GM21526 (cell line): ENCODE measurements around the gene GALK1.
A peak's percentile ranks its signal among the peaks of the same experiment; 100 is the strongest.
"Not testable (repeated sequence)": the region's sequence is repeated elsewhere in the genome, so short reads cannot be mapped to it uniquely, and the experiment has no call there.

ENCODE experiments used
- ATAC-seq: cut with Tn5 transposase; IDR thresholded peaks from one replicate; pipeline ENCODE4 v1.9.1; 2021; ENCODE audit warnings: moderate library complexity; ENCODE audit not compliant: unreplicated experiment, low FRiP score

GALK1 gene

GRCh38 chr17:75764711-75765421 is at the start of gene GALK1:
GALK1 (minus strand) TSS chr17:75765192; CDS start chr17:75765136, 56 bp downstream.
- ATAC-seq: peak; percentile 41

DNA sequence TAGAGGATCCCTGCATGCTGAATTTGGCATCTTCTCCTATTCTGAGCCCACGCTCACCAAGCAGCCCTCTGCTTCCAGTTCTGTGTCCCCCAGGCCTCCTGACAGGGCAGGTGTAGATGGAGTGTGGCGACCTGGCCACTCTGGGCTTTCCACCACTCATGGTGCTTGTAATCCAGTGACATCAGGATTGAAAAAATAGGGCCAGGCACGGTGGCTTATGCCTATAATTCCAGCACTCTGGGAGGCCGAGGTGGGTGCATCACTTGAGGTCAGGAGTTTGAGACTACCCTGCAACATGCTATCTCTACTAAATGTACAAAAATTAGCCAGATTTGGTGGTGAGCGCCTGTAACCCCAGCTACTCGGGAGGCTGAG is 49.0 kb upstream of the GALK1 start:
- no peak for ATAC-seq

GRCh38 chr17:75813081-75814020 is 48.4 kb upstream of the GALK1 start:
- ATAC-seq: no peak

GRCh38 chr17:75812096-75813013 is 47.4 kb upstream of the GALK1 start:
- no peak for ATAC-seq

DNA sequence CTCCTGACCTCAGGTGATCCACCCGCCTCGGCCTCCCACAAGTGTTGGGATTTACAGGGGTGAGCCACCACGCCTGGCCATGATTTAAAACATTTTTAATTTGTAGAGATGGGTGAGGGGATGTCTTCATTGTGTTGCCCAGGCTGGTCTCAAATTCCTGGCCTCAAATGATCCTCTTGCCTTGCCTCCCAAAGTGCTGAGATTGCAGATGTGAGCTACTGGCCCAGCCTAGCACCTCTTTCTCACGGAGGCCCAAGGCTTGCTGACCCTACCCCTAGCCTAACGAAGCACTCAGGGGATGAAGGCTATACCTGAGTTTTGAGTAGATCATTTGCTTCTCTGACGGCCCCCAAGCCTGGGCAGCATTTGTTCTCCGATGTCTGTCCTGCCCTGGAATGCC is 46.2 kb upstream of the GALK1 start:
- ATAC-seq: no peak

- ATAC-seq: not testable (repeated sequence)
Observed at GRCh38 chr17:75810756-75811155, 45.8 kb upstream of the GALK1 start.

- no peak for ATAC-seq
Observed at GRCh38 chr17:75810216-75810615, 45.2 kb upstream of the GALK1 start.

- ATAC-seq: no peak
Observed at GRCh38 chr17:75809631-75810111, 44.7 kb upstream of the GALK1 start.

GRCh38 chr17:75808905-75809621 is 44.1 kb upstream of the GALK1 start:
- ATAC-seq: no peak

GRCh38 chr17:75808549-75808904 is 43.5 kb upstream of the GALK1 start:
- no peak for ATAC-seq

GRCh38 chr17:75807861-75808260 is 42.9 kb upstream of the GALK1 start:
- ATAC-seq: no peak

- no peak for ATAC-seq
Observed at GRCh38 chr17:75806822-75807500, 42.0 kb upstream of the GALK1 start.

- no peak for ATAC-seq
Observed at GRCh38 chr17:75803883-75804282, 38.9 kb upstream of the GALK1 start.

DNA sequence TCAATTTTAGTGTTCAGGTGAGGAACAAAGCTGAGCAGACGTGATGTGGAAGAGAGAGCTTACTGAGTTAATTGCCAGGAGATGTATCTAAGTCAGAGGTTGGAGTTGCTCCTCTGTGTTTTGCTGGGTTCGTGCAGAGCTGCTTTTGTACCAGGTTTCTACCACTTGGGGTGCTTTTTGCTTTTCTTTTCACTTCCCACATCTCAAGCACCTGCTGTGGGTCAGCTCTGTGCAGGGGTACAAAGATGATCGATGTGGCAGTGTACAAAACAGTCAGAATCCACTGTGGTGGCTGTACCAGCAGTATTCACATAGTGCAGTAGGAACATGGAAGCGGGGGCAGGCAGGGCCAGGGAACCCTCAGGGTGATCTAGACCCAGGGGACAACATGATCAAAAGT is 34.4 kb upstream of the GALK1 start:
- ATAC-seq: no peak

DNA sequence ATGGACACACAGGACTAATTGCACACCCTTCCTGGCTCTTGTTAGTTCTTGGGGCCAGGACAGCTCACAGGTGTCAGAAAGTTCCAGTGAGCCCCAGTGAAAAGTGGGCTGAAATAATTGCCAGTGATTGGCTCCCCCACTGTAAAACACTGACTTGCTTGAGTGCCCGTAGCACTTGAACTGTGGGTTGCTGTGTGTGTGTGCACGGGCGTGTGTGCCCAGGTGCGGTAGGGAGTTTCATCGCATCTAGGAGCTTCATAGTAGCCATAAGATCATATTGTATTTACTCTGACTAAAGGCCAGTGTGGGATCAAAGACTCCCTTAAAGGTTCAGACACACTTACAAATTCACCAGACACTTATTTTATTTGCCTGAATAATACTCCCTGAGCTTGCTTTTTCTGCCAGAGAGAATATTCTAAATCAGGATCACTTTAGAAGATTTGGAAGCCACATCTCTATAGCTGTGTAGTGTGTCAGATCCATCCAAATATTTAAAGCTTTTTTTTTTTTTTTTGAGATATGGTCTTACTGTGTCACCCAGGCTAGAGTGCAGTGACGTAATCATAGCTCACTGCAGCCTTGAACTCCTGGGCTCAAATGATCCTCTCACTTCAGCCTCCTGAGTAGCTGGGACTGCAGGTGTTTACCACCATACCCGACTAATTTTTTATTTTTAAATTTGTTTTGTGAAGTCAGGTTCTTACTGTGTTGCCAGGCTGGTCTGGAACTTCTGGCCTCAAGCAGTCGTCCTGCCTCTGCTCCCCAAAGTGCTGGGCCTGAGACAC is 31.0 kb upstream of the GALK1 start:
- no peak for ATAC-seq

DNA sequence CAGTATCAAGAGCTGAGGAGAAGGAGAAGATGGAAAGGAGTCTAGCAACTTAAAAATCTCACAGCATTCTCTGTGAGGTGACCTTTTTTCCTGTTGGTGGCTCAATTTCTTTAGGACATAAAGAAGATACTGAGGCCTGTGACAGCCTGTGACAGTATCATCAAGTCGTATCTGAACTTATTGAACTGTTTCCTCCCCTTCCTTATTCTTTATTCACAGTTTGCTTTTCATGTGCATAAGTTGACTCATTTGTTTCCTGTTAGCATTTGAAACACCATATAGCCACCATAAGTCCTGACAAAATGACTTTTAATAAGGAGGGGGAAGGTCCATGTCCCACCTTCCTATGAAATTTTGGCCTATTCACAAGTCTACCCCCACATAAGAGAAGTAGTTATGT is 28.5 kb upstream of the GALK1 start:
- ATAC-seq: no peak

GRCh38 chr17:75791254-75791653 is 26.3 kb upstream of the GALK1 start:
- no peak for ATAC-seq

- peak; percentile 39 for ATAC-seq
Observed at GRCh38 chr17:75785016-75785890, 20.3 kb upstream of the GALK1 start.
